Spinal cord (tissue), 10 donors: ENCODE data around the gene ZNF516. TPM values are rescaled to one million over a fixed set of nuclear protein-coding genes. Genes with fewer than 3 reads are reported as not detected.
A peak's percentile ranks its signal among the peaks of the same experiment; 100 is the strongest.

Source experiments
- DNase-seq, 6 donors: peaks; one replicate each; pipeline versions ENCODE4 v3.0.0 to v3.0.0-alpha.2; 2013 to 2015; ENCODE audit warnings: low spot score in 6 of 6, low read depth in 4 of 6
- H3K27ac ChIP-seq: one replicate; pipeline ENCODE4 v1.5.1; 2013; ENCODE audit warnings: low read depth, low read length, control low read depth
- H3K27me3 ChIP-seq: one replicate; pipeline ENCODE4 v1.6.1; 2013; ENCODE audit warnings: low read length; ENCODE audit not compliant: control insufficient read depth, insufficient read depth
- H3K36me3 ChIP-seq: one replicate; pipeline ENCODE4 v1.6.1; 2013; ENCODE audit warnings: low read length; ENCODE audit not compliant: control insufficient read depth, insufficient read depth
- H3K4me1 ChIP-seq: one replicate; pipeline ENCODE4 v1.6.1; 2013; ENCODE audit warnings: low read length; ENCODE audit not compliant: control insufficient read depth, insufficient read depth
- H3K4me3 ChIP-seq: one replicate; pipeline ENCODE4 v1.5.1; 2013; ENCODE audit warnings: low read depth, low read length, control low read depth
- H3K9me3 ChIP-seq: one replicate; pipeline ENCODE4 v1.6.1; 2013; ENCODE audit warnings: low read length; ENCODE audit not compliant: control insufficient read depth, insufficient read depth
- WGBS: methylation state at CpG from one replicate; pipeline ENCODE4 v1.1.5; 2013; ENCODE audit warnings: missing lambda C conversion rate; ENCODE audit not compliant: insufficient coverage; 5-methylcytosine and 5-hydroxymethylcytosine counted together
- polyA plus RNA-seq, 2 donors: library from polyadenylated mRNA; unstranded; fragments of 120-200 nt; gene quantifications; one replicate each; pipeline ENCODE4 v1.2.1, GENCODE V29; 2013; ENCODE audit not compliant: insufficient read length in 2 of 2
- total RNA-seq, 2 donors: library from RNA; depleted of rRNA in 1 of 2; stranded (reverse); fragments of 120-200 nt in 1 of 2; fragments of >200 nt in 1 of 2; gene quantifications; one replicate each; pipeline versions ENCODE4 v1.2.3 to v1.2.4, GENCODE V29; 2013 to 2014
- donor health status: healthy.

The ZNF516 gene
- total and polyA plus RNA-seq, 4 donors: 25.1 to 33.8 (median 28.0) TPM

DNA sequence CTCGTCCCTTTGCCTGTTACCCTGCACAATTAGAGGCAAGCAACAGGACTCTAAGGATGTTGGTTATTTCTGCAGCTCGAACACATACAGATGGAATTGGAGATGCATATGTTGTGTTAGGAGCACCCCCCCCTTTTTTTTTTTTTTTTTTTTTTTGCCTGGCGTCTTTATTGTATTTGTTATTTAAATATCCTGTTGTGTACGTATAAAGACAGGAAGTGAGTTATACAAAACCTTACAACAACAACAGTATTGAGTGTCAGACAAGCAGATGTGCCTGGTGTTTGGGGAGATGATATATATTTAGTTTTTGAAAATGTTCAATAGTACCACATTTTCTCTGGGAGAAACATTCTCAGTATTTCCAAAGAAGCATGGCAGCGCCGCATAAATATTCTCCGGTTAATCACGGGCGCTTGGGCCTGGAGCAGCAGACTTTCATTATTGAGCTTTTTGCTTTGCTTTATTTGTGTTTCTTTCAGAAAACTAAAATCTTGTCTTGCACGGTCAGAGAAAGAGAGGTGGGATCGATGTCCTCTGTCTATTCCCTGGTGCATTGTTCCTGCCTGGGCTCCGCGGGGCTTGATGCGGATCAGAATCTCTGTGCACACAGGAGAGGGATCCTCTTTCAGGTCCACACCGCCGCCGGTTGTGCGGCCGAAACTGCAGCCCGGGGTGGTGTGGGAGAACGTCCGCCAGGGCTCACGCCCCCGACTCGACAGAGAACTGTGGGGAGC, 23.2 kb upstream of the ZNF516 start:
- 11% methylated on average over 20 of the region's 25 CpGs for WGBS
- DNase-seq: peak in 2 of 6 donors; percentile 75
- Histone ChIP-seq H3K9me3 (no peaks in the 10 kb centered on the region), H3K4me1 (peaks cover 16% of the 10 kb centered on the region), H3K27me3 (peaks cover 7% of the 10 kb centered on the region), H3K36me3 (no peaks in the 10 kb centered on the region), H3K4me3 (peak overlapping the region; percentile 42), H3K27ac (peak overlapping the region; percentile 86)

DNA sequence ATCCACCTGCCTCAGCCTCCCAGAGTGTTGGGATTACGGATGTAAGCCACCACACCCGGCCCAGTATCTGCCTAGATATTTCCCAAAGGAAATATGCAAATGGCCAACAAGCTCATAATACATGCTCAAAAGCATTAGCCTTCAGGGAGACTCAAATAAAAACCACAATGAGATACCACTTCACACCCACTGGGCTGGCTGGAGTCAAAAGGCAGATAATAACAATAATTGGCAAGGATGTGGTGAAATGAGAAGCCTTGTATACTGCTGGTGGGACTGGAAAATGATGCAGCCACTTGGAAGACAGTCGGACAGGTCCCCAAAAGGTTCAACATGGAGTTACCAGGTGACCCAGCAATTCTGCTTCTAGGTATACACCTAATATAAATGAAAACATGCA, 20.5 kb upstream of the ZNF516 start:
- 100% methylated on average over 1 of the region's 3 CpGs for WGBS
- H3K27me3 ChIP-seq: peaks cover 7% of the 10 kb centered on the region

DNA sequence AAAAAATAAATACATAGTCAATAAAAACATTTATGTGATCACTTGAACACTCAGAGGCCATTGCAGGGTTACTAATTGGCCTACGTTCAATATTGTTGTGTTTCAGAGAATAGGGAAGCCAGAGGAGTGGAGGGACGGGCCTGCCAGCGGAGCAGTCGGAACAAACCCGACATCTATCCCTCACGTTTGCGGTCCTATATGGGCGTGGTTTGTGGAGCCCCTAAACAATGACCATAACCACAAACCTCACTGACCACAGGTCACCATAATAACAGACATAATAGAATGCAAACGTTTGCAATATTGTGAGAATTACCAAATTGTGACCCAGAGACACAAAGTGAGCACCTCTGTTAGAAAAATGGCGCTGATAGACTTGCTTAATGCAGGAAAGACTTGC, 19.5 kb upstream of the ZNF516 start:
- Histone ChIP-seq H3K27me3 (peaks cover 7% of the 10 kb centered on the region), H3K9me3 (no peaks in the 10 kb centered on the region), H3K36me3 (no peaks in the 10 kb centered on the region), H3K27ac (no peak overlapping the region), H3K4me3 (no peak overlapping the region), H3K4me1 (peaks cover 8% of the 10 kb centered on the region)
- 79% methylated on average over 3 of the region's 10 CpGs for WGBS
- no peak for DNase-seq

More for the DNA sequence above, 20.5 kb upstream of the ZNF516 start:
- H3K36me3 ChIP-seq: no peaks in the 10 kb centered on the region
- peaks cover 8% of the 10 kb centered on the region for H3K4me1 ChIP-seq
- H3K9me3 ChIP-seq: no peaks in the 10 kb centered on the region
- H3K4me3 ChIP-seq: no peak overlapping the region
- DNase-seq: no peak
- no peak overlapping the region for H3K27ac ChIP-seq

DNA sequence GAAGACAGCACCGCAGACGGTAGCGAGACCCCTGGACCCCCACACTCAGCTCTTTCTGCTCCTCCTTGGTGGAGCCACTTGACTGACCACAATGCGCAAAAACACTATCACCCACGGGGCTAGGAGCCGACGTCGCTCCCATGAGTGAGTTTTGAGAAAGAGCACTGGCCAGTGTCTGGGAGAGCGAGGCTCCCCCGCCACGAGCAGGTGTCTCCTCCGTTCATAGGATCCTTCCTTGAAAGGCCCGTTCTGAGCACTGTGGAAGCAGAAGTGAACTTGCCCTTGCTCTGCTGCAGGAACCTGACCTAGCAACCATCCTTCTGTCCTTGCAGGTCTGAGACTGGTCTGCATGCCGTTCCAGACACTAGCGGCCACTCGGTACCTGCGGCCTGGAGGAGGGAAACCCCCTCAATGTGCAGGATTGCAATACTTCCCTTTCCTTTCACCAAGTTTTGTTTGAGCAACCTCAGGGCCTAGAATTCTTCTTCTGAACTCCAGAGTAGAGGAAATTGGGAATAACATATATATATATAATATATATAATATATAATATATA, 12.9 kb upstream of the ZNF516 start:
- 97% methylated on average over 14 of the region's 17 CpGs for WGBS
- Histone ChIP-seq H3K27ac (no peak overlapping the region), H3K36me3 (no peaks in the 10 kb centered on the region), H3K4me1 (peaks cover 7% of the 10 kb centered on the region), H3K27me3 (no peaks in the 10 kb centered on the region), H3K9me3 (no peaks in the 10 kb centered on the region), H3K4me3 (no peak overlapping the region)
- no peak for DNase-seq

DNA sequence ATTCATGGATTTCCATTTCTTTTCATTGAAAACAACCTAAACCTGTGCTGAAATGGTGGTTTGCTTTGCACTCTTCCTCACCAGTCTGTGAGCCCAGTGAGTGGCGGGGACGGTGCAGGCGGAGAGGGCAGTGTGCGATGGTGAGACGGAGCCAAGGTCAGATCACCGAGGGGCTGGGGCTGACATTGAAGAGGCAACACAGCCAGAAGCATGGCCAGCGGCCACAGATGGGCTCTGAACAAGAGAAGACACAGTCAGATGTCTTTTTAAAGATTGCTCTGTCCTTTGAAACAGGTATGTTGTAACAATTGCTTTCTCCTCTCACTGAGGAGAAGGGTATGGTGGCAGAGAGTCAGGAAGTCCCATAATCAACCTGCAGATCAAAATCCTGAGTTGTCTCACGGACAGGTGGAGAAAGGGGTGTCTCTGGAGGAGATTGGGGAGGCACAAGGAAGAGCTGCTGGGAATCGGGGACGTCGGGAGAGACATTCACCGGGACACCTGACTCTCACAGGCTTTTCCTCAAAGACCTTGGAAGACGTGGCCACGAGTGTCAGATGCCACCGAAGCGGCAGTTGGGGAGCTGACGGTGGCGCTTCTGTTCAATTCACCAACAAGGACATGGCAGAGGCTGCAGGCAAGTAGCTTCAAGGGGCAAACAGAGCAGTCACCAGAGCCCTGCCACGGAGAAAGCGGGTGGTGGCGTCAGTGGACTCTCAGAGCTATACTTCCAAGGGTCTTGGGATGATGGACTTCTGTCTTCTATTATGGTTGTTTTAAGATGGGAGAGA, 12.1 kb upstream of the ZNF516 start:
- H3K4me3 ChIP-seq: no peak overlapping the region
- 95% methylated on average over 20 of the region's 21 CpGs for WGBS
- no peaks in the 10 kb centered on the region for H3K36me3 ChIP-seq
- H3K27ac ChIP-seq: no peak overlapping the region
- H3K27me3 ChIP-seq: no peaks in the 10 kb centered on the region
- no peak for DNase-seq
- H3K9me3 ChIP-seq: no peaks in the 10 kb centered on the region
- peaks cover 7% of the 10 kb centered on the region for H3K4me1 ChIP-seq

DNA sequence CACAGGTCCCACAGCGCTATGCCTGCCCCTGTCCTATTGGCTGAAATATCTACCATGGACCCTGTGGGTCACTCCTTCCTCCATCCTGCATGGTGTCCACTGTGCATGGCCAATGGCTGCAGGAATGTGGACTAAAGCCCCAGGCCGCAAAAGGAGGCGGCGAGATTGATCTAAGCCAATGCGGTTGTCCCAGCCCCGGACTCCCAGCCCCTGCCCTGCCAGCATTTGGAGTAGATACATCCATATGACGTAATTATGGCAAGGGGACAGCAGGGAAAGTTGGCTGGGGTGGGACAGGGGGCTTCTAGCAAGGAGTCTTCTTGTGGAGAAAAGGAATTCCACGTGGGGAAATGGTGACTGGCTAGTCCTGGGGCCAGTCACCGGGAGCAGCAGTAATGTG, 11.4 kb upstream of the ZNF516 start:
- no peak overlapping the region for H3K4me3 ChIP-seq
- DNase-seq: no peak
- H3K27ac ChIP-seq: no peak overlapping the region
- H3K4me1 ChIP-seq: peaks cover 7% of the 10 kb centered on the region
- H3K36me3 ChIP-seq: no peaks in the 10 kb centered on the region
- H3K9me3 ChIP-seq: no peaks in the 10 kb centered on the region
- no peaks in the 10 kb centered on the region for H3K27me3 ChIP-seq
- 93% methylated on average over 9 of the region's 9 CpGs for WGBS

DNA sequence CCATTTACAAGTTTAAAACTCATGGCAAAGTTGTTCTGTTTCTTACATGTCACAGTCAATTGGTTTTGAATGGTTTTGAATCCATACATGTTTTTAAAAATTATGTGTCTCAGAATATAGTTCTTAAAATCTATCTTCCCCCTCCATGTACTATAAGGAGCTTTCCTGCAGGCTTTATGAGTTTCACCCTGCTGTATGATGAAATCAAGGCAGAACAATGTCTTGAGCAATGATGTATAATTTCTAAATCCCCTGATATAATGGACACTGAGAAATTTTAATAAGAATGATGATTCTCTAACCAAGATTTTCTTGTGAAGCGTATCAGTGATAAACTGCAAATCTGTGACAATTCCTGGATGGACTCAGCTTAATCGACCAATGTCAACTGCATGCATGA, 10.6 kb upstream of the ZNF516 start:
- WGBS: no CpG with 5 or more reads among the region's 2 CpGs
- Histone ChIP-seq H3K27ac (no peak overlapping the region), H3K9me3 (no peaks in the 10 kb centered on the region), H3K27me3 (no peaks in the 10 kb centered on the region), H3K4me3 (no peak overlapping the region), H3K36me3 (no peaks in the 10 kb centered on the region), H3K4me1 (peaks cover 7% of the 10 kb centered on the region)
- DNase-seq: no peak

DNA sequence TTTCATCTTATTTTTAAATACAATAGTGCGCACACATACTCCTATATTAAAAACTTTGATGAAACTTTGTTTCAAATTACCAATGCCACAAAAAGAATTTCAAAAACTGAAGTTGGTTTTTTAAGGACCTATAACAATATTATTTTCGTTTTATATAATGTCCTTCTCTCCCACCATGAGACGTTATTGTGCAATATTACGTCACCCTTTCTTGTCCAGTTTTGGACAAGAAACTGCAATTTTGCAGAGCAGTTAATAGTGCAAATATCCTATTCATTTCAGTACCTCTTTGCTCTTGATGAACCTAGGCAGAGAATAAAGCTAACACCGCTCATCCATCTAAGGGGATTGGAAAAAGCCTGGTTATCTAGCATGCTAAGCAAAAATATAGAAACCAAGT, 9.7 kb upstream of the ZNF516 start:
- Histone ChIP-seq H3K27me3 (no peaks in the 10 kb centered on the region), H3K27ac (no peak overlapping the region), H3K4me1 (peaks cover 7% of the 10 kb centered on the region), H3K36me3 (no peaks in the 10 kb centered on the region), H3K9me3 (no peaks in the 10 kb centered on the region), H3K4me3 (no peak overlapping the region)
- DNase-seq: no peak
- WGBS: no CpG with 5 or more reads among the region's 5 CpGs

DNA sequence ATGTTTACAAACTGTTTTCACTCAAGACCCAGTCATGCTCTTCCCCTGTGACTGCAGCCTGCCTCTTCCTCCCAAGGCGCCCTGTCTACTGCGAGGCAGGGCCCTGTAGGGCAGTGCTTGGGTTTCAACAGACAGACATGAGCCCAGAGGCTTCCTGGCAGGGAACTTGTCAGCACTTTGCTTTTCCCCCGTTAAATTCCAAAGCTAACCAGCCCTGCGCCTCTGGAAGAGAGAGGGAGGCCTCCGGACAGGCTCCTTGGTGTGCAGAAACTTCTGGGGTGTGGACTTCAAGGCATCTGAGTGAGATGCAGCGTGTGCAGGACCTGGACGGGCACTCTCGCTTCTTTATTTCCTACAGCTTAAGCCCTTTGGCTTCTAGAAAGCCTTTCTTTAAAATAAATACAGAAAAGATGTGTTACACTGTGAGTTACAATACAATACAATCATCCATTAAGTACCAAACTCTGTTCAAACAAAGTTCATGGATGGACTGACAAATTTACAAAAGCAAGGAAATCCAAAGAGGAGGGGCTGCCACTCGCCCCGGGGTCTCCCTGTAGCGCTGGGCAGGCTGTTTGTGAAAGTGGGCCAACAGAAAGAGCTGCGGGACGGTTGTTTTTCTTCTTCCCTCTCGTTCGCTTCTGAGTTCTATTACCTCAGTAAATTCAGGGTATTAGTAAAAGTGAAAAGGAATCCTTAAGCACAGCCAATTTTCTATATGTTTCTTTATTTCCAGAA, 8.8 kb upstream of the ZNF516 start:
- Histone ChIP-seq H3K27me3 (no peaks in the 10 kb centered on the region), H3K4me3 (no peak overlapping the region), H3K27ac (peak overlapping the region; percentile 35), H3K36me3 (no peaks in the 10 kb centered on the region), H3K9me3 (no peaks in the 10 kb centered on the region), H3K4me1 (peaks cover 7% of the 10 kb centered on the region)
- WGBS: 33% methylated on average over 4 of the region's 15 CpGs
- DNase-seq: peak in 1 of 6 donors; percentile 3
